ENCODE data around the gene POP4. TPM values are rescaled to one million over a fixed set of nuclear protein-coding genes. Genes with fewer than 3 reads are reported as not detected.
A peak's percentile ranks its signal among the peaks of the same experiment; 100 is the strongest.

POP4 gene
- total and polyA plus RNA-seq, 9 of the 15 experiments (the other 6 are each of a cell fraction or from before 2014, with no cell fraction given) = 42.1 to 128 (median 99.0) TPM

GRCh38 chr19:29620931-29621351, 14.9 kb downstream of the POP4 start:
- Histone ChIP-seq H3K27me3 (ENCODE audit: control insufficient read depth in 2 of 2, insufficient read depth in 2 of 2, low read length in 2 of 2) (no peaks in the 10 kb centered on the region), H3K4me3 (no peak overlapping the region), H4K20me1 (replicated peaks; ENCODE audit: control insufficient read depth, insufficient read depth, low read length) (no peaks in the 10 kb centered on the region), H3K9ac (ENCODE audit: insufficient read depth in 1 of 2, low read depth in 2 of 2, low read length in 2 of 2) (0 out of 4 replicates have a peak overlapping the region, but pooled peaks of 1 of the 2 experiments have one; percentile 69), H3K36me3 (ENCODE audit: control insufficient read depth, insufficient read depth, low read length) (peaks cover 7% of the 10 kb centered on the region; the same call in 2 of the 3 replicates), H3K4me2 (ENCODE audit: insufficient read depth, low read length) (no peak overlapping the region), H2AFZ (ENCODE audit: low read depth, low read length) (peak overlapping the region; percentile 5; the same call in 1 of the 2 replicates), H3K9me1 (ENCODE audit: control insufficient read depth, insufficient read depth, low read length) (no peaks in the 10 kb centered on the region), H3K27ac (ENCODE audit: extremely low read depth, low read depth, low read length) (no peak overlapping the region), H3K9me3 (replicated peaks; ENCODE audit: control insufficient read depth, insufficient read depth, low read depth, low read length) (no peaks in the 10 kb centered on the region), H3K79me2 (ENCODE audit: control insufficient read depth, insufficient read depth, low read length) (no peaks in the 10 kb centered on the region), H3K4me1 (replicated peaks in 1 of 2; ENCODE audit: control insufficient read depth in 2 of 2, insufficient read depth in 2 of 2, low read length in 2 of 2) (peaks cover 0 to 21% of the 10 kb centered on the region in 2 experiments; a peak in 3 of 5 replicates)
- ATAC-seq (no peak), DNase-seq (ENCODE audit: extremely low read depth in 1 of 4, low spot score in 3 of 4) (no peak), FAIRE-seq (no peak)
- TF ChIP-seq HINFP (tag; conservative IDR thresholded peaks at IDR 0.05; ENCODE audit: low read depth) = no peak
- no peak for TF ChIP-seq ZBTB26 (CRISPR knock-in tag; IDR thresholded peaks at IDR 0.05)
- no peak for TF ChIP-seq ZNF76 (CRISPR knock-in tag; IDR thresholded peaks at IDR 0.05; ENCODE audit: borderline replicate concordance)
- no peak for TF ChIP-seq ATF7 (IDR thresholded peaks at IDR 0.05)
- no peak for TF ChIP-seq ID3 (CRISPR knock-in tag; IDR thresholded peaks at IDR 0.05)
- no peak for TF ChIP-seq ID3 (tag; IDR thresholded peaks at IDR 0.05)
- TF ChIP-seq NFATC3 (IDR thresholded peaks at IDR 0.05) = no peak
- no peak for TF ChIP-seq ZNF644 (tag; IDR thresholded peaks at IDR 0.05; ENCODE audit: low read depth)
- TF ChIP-seq HMGN3 (IDR thresholded peaks at IDR 0.05; ENCODE audit: borderline replicate concordance, extremely low read depth, insufficient read length, low read depth, low read length) = no peak
- TF ChIP-seq HDAC1 (IDR thresholded peaks at IDR 0.05) = no peak
- TF ChIP-seq STAT5B (CRISPR knock-in tag; IDR thresholded peaks at IDR 0.05) = no peak
- no peak for TF ChIP-seq ZNF511 (CRISPR knock-in tag; IDR thresholded peaks at IDR 0.05)
- no peak for TF ChIP-seq NR4A1 (CRISPR knock-in tag; IDR thresholded peaks at IDR 0.05)
- no peak for TF ChIP-seq NR4A1 (tag; IDR thresholded peaks at IDR 0.05)
- 25% methylated on average over 15 of the region's 15 CpGs for WGBS (ENCODE audit: insufficient coverage, low coverage, missing lambda C conversion rate)
- ChIA-PET CTCF (ENCODE audit: low intra/inter-chr PET ratio) (no interaction called here), POLR2A (interaction anchor here (0.8 to 1.1 kb wide), 3 partner anchors 9 to 109 kb away, joined by 3 to 5 read pairs (median 4); partner anchors contain the start of gene C19orf12)
- in situ Hi-C loops (cut with MboI) = no loop called here
- intact Hi-C loops (cut with micrococcal nuclease) = no loop called here
- BruUV-seq (replicated peaks) = no TSS peak

All from K562 (cell line).